HG03442 (cell line): ENCODE measurements around the gene MRC2.
"Not testable (repeated sequence)": the region's sequence is repeated elsewhere in the genome, so short reads cannot be mapped to it uniquely, and the experiment has no call there.

Source experiments
- ATAC-seq: cut with Tn5 transposase; IDR thresholded peaks from one replicate; pipeline ENCODE4 v1.9.1; 2021; ENCODE audit warnings: mild to moderate bottlenecking, moderate library complexity; ENCODE audit not compliant: unreplicated experiment

MRC2 gene

DNA sequence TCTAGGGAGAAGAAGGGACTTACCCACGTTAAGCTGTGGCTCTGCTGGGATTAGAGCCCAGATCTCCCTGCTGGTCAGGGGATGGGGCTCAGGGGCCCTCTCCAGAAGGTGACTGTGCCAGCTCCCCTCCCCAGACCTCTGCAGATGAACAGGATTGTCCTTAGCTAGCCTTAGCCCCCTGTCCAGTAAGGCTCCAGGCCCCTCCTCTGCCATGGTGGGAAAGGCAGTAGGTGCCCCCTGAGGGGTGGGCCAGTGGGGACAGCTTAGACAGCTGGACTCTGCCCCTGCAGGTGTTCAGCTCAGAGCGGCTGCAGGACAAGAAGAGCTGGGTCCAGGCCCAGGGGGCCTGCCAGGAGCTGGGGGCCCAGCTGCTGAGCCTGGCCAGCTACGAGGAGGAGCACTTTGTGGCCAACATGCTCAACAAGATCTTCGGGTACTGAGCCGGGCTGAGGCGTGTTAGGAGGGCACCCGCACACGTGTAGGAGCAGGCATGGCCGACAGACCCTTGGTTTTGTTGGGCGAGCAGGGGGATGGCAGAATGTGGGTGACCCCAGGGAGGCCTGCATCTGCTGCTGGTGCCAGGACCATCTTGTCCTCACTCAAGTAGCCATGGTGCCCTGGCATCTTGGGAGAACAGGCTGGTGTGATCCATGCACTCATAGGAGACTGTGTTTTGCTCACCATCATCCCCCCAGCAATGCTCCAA is 50.9 kb downstream of the MRC2 start:
- ATAC-seq: no peak

DNA sequence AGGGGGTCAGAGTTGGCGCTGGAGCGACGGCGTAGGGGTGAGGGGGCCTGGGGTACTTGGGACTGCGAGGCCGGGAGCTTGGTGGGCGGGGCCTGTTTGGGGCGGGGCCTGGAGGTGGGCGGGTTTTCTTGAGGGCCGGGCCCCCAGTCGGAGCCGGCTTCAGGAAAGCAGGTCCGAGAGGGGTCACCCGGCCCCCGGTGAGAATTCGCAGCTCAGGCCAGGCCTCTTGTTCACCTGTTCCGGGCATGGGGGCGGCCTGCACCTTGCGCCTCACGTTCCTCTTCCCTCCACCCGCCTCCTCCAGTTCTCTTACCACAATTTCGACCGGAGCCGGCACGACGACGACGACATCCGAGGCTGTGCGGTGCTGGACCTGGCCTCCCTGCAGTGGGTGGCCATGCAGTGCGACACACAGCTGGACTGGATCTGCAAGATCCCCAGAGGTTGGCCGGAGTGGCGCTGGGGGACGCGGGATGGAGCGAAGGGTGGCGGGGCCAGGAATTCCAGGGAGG is 52.5 kb downstream of the MRC2 start:
- no peak for ATAC-seq

DNA sequence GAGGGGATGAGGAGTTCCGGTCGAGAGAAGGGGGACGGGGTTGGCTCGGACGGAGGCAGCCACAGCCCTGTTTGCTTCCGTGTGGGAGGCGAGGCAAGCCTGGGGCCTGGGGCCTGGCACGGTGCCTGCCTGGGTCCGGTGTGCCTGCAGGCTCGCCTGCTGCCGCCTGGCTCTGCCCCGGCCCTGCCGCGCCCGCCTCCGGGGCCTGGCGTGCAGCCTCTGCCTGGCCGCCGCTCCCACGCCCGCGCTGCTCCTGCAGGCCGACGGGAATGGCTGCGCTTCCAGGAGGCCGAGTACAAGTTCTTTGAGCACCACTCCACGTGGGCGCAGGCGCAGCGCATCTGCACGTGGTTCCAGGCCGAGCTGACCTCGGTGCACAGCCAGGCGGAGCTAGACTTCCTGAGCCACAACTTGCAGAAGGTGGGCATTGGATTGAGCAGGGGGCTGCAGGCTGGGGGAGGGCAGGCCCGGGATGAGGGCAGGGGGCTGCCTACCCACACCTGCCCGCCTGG is 53.1 kb downstream of the MRC2 start:
- no peak for ATAC-seq

DNA sequence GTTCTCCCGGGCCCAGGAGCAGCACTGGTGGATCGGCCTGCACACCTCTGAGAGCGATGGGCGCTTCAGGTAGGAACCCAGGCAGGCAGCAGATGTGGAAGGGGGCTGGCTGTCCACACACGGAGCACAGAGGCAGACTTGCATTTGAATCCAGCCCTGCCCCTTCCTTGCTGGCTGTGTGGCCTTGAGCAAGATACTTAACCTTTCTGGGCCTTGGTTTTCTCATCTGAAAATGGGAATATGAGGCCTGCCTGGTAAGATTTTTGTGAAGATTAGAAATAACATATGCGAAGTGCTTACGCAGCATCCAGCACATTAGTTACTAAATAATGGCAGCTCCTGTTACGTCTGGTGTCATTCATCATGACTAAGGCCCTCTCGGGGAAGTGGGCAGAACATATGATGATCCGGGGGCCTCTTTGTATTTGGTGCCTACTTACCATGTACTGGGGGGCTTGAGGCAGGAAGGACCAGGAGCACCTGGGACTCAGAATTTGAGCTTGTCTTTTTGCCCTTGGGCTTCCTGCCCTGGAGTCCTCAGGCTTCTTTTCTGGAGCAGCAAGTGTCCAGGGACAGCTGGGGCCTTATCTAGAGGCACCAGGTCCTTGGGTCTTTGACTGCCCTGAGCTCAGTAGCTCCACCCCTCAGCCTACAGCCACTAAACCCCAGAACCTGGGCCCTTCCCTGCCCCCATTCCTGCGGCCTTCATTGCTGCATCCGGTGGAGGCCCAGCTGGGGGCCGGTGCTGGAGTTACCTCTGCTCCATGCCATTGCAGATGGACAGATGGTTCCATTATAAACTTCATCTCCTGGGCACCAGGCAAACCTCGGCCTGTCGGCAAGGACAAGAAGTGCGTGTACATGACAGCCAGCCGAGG is 53.8 kb downstream of the MRC2 start:
- no peak for ATAC-seq

DNA sequence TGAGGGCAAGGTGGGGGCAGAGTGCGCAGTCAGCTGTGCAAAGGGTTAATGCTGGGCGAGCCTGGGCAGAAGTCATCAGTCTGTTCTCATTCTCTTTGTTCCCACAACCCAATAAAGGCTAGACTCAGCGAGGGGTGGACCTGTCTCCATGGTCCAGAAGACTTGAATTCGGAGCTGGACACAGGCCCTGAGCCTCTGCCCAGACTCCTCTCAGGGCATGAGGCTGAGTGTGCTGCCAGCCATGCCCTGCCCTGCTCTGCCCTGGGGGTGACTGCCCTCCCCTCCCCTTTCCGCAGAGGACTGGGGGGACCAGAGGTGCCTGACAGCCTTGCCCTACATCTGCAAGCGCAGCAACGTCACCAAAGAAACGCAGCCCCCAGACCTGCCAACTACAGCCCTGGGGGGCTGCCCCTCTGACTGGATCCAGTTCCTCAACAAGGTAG is 54.5 kb downstream of the MRC2 start:
- no peak for ATAC-seq

DNA sequence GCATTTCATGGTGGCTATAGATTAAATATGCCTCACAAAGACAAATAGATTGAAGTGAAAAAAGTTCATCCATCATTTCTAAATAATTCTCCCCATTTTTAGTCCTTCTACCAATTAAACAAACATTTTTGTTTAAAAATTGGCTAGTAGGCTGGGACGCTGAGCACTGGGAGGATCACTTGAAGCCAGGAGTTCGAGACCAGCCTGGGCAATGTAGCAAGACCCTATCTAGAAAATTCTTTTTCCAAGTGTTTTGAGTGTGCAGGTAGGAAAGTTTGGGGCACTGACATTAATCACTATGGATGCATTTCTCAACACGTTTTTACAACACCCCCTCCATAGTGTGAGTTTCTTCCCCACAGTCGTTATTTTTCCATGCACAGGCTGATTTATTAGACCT is 56.7 kb downstream of the MRC2 start:
- ATAC-seq: no peak

DNA sequence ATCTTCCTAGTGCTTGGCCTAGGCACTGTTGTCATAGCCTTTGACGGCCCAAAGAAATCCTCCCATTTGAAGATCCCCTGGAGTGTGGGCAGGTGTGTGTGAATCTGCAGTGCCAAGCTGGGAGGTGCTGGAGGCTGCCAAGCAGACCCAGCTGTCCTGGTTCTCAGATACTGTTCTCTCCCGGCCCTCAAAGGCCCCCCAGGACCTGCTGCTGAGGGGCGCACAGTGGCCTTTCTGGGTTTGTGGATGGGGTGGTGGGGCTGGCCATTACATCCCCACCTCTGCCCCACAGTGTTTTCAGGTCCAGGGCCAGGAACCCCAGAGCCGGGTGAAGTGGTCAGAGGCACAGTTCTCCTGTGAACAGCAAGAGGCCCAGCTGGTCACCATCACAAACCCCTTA is 60.5 kb downstream of the MRC2 start:
- no peak for ATAC-seq

DNA sequence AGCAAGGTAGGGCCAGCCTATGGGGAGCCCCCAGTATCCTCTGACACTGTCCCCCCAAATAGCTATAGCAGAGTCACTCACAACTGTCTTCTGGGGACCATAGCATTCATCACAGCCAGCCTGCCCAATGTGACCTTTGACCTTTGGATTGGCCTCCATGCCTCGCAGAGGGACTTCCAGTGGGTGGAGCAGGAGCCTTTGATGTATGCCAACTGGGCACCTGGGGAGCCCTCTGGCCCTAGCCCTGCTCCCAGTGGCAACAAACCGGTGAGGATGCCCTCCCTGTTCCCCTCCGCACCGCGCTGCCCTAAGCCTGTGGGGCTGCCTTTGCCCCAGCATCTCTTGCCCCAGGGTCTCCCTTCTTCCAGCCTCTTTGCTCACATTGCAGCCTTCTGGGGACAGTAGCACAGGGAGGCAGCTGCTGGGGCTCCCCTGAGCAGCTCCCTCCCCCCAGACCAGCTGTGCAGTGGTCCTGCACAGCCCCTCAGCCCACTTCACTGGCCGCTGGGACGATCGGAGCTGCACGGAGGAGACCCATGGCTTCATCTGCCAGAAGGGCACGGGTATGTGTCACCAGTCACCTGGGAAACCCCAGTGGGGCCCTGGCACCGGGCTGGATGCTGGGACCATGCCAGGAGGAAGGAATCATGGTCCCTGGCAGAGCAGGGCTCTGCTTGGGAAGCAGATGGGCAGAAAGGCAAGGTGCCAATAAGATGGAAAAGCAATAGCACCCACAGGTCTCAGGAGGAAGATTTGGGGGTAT is 61.1 kb downstream of the MRC2 start:
- ATAC-seq: no peak

DNA sequence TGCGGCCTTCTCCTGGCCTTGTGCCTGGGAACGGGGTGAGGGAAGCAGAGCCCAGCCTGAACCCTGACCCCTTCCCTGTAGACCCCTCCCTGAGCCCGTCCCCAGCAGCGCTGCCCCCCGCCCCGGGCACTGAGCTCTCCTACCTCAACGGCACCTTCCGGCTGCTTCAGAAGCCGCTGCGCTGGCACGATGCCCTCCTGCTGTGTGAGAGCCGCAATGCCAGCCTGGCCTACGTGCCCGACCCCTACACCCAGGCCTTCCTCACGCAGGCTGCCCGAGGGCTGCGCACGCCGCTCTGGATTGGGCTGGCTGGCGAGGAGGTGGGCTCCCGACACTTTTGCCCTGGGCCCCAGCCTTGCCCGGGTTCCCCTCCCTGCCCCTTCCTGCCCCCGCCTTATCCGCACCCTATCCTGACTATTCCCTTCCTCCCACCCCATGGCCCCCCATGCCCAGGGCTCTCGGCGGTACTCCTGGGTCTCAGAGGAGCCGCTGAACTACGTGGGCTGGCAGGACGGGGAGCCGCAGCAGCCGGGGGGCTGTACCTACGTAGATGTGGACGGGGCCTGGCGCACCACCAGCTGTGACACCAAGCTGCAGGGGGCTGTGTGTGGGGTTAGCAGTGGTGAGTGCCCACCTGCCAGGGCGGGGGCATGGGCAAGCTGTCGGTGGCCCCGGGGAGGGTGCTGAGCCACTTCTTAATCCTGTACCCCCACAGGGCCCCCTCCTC is 62.1 kb downstream of the MRC2 start:
- no peak for ATAC-seq

DNA sequence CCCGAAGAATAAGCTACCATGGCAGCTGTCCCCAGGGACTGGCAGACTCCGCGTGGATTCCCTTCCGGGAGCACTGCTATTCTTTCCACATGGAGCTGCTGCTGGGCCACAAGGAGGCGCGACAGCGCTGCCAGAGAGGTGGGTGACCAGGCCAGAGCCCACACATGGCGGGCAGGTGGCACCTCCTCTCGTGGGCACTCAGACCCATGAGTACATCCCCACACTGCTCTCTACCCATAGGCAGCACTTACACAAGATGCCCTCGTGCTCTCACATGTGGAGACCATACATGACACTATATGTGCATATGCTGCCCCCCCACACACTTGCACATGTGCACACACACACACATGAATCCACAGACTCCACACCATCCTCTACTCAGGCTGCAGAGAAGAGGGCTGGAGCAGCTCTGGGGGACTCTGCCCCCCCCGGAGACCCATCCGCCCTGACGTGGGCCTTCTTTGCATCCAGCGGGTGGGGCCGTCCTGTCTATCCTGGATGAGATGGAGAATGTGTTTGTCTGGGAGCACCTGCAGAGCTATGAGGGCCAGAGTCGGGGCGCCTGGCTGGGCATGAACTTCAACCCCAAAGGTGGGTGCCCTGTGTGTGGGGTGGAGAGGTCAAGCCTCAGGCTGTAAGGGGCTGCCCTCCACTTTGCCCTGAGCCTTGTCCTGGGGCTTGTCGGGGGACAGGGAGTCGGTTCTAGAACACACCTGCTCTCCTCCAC is 62.9 kb downstream of the MRC2 start:
- ATAC-seq: no peak

DNA sequence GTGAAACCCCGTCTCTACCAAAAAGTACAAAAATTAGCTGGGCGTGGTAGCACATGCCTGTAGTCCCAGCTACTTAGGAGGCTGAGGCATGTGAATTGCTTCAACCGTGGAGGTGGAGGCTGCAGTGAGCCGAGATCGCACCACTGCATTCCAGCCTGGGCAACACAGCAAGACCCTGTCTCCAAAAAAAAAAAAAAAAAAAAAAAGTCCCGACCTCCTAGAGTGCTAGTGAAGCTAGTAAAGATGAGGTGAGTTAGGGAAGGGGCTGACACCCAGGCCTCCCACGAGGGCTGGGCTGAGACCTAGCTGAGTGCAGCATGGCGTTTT is 64.1 kb downstream of the MRC2 start:
- not testable (repeated sequence) for ATAC-seq

DNA sequence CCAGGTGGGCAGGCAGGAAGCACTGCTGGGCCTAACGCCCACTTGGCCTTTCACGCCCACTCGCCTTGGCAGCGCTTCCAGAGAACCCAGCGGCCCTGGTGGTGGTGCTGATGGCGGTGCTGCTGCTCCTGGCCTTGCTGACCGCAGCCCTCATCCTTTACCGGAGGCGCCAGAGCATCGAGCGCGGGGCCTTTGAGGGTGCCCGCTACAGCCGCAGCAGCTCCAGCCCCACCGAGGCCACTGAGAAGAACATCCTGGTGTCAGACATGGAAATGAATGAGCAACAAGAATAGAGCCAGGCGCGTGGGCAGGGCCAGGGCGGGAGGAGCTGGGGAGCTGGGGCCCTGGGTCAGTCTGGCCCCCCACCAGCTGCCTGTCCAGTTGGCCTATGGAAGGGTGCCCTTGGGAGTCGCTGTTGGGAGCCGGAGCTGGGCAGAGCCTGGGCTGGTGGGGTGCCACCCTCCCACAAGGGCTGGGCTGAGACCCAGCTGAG is 64.7 kb downstream of the MRC2 start:
- no peak for ATAC-seq

DNA sequence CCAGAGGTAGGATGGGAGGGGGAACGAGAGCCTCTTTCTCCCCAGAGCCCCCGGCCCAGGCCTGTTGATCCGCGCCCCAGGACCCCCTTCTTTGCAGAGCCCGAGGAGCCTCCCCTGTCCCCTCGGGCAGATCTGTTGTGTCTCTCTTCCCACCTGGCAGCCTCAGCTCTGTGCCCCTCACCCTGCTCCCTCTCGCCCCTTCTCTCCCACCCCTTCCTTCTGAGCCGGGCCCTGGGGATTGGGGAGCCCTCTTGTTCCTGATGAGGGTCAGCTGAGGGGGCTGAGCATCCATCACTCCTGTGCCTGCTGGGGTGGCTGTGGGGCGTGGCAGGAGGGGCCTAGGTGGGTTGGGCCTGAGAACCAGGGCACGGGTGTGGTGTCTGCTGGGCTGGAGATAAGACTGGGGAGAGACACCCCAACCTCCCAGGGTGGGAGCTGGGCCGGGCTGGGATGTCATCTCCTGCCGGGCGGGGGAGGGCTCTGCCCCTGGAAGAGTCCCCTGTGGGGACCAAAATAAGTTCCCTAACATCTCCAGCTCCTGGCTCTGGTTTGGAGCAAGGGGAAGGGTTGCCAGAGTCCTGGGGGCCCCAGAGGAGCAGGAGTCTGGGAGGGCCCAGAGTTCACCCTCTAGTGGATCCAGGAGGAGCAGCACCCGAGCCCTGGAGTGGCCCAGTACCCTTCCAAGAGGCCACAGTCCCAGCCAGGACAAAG is 65.4 kb downstream of the MRC2 start:
- no peak for ATAC-seq

DNA sequence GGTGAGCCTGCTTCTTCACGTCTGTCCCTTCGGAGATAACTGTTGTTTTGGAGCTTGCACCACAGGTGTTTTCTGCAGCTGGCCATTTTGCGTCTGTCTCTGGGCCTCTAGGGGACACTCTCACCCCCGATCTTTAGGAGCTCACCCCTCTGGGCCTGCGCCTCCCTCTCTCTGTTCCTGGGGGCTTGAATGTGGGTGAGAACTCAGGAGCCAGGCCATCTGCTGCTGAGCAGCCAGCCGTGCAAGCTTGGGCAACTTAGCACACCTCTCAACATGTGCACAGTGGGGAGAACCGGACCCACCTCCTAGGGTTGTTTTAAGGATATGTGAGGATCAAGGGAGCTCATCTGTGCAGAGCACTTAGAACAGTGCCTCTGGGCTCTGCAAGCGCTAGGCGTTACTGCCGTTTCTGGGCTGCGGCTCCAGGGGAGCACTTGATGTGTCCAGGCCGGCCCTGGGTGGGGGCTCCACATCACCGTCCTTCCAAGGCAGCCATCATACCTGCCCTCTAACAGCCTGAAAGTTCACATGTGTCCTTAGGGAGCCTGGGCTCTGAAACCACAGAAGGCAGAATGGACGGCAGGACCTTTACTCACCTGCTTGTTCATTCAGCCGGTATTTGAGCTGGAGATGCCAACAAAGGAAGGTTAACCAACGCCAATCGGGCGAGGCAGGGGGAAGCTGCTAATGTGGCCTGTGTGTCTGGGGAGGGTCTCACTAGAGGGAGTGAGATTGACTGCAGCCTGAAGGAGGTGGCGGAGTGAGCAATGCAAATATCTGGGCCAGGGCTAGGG is 66.3 kb downstream of the MRC2 start:
- ATAC-seq: no peak

DNA sequence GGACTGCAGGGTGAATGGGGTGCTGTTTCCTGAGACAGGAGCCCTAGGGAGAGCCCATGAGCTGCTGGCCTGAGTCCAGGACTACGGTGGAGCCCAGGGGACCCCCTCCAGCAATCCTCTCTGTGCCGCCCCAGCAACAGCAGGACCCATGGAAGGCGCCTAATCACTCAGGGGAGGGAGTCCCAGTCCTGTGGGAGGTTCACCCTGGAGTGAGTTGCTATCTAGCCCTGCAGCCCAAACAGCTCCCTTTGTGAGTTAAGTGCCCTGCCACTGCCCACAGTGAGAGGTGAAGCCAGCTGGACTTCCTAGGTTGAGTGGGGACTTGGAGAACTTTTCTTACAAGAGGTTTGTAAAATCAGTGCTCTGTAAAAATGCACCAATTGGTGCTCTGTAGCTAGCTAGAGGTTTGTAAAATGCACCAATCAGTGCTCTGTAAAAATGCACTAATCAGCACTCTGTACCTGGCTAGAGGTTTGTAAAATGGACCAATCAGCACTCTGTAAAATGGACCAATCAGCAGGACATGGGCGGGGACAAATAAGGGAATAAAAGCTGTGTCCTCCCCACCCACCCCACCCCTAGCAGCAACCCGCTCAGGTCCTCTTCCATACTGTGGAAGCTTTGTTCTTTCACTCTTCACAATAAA is 67.7 kb downstream of the MRC2 start:
- ATAC-seq: not testable (repeated sequence)

DNA sequence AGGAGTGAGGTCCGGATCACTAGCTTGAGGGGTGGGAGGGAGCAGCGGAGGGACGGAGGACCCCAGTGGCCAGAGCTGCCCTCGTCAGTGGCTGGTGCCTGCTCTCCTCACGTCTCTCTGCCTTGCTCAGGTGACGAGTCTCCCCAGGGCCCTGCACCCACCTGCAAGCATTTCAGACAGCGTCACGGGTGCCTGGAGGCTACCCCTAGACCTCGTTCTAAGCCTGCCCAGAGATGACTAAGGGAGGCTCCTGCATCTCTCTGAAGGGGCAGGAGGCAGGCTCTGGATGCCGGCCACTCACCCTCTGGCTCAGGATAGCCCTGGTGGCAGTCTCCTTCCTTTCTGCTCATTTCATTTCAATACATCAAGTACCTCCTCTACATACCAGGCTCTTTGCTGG is 68.8 kb downstream of the MRC2 start:
- ATAC-seq: no peak

DNA sequence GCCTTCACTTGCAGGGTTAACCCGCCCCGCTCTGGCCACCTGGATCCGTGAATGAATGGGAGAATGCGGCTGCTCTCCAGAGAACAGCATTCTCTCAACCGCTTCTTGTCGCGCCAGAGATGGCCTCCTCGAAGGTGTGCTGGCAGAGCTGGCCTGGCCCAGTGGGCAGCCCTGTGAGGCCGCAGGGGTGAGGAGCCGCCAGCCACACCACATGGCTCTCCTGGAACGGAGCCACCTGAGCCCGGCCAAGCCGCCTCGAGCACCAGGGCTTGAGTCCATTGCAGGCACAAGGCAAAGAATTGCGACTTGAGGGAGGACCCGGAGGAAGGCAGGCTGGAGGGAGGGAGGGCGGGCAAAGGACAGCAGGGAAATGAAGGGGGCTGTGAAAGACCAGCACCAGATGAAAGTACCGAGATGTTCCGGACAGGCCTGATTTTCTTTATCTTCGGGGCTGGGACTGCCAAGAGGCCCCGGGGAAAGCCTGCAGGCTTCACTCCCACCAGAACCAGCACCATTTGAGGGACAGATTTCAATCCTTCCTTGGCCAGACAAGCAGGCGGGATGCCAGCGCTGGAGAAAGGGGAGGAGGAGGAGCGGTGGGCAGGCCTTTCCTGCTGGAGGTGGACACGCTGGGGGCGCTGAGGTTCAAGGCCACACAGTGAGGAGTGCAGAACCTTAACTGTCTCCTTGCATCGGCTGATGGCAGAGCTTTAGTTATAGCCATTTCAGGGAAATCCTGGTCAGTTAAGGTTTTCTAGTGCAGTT is 69.4 kb downstream of the MRC2 start:
- no peak for ATAC-seq
